ENCODE measurements around the gene PREX1.
"Not testable (repeated sequence)": the region's sequence is repeated elsewhere in the genome, so short reads cannot be mapped to it uniquely, and the experiment has no call there.

Gene PREX1

GRCh38 chr20:48812600-48813445, 15.0 kb downstream of the PREX1 start:
- DNase-seq: no peak

GRCh38 chr20:48812114-48812513, 15.7 kb downstream of the PREX1 start:
- DNase-seq: not testable (repeated sequence)

- DNase-seq: no peak
Measured at GRCh38 chr20:48809673-48810072, 18.1 kb downstream of the PREX1 start.

- no peak for DNase-seq
Measured at GRCh38 chr20:48808382-48809034, 19.3 kb downstream of the PREX1 start.

- no peak for DNase-seq
Measured at GRCh38 chr20:48807586-48808381, 20.0 kb downstream of the PREX1 start.

GRCh38 chr20:48807051-48807450, 20.7 kb downstream of the PREX1 start:
- no peak for DNase-seq

GRCh38 chr20:48805716-48806115, 22.1 kb downstream of the PREX1 start:
- no peak for DNase-seq

GRCh38 chr20:48805286-48805685, 22.5 kb downstream of the PREX1 start:
- no peak for DNase-seq

GRCh38 chr20:48804300-48804980, 23.4 kb downstream of the PREX1 start:
- DNase-seq: no peak

- DNase-seq: no peak
Measured at GRCh38 chr20:48803176-48804053, 24.4 kb downstream of the PREX1 start.

- DNase-seq: no peak
Measured at GRCh38 chr20:48802647-48803046, 25.2 kb downstream of the PREX1 start.

- DNase-seq: no peak
Measured at GRCh38 chr20:48802216-48802615, 25.6 kb downstream of the PREX1 start.

GRCh38 chr20:48801197-48801596, 26.6 kb downstream of the PREX1 start:
- DNase-seq: no peak

- DNase-seq: no peak
Measured at GRCh38 chr20:48800177-48800576, 27.6 kb downstream of the PREX1 start.

- no peak for DNase-seq
Measured at GRCh38 chr20:48799328-48800105, 28.3 kb downstream of the PREX1 start.

GRCh38 chr20:48797850-48798747, 29.7 kb downstream of the PREX1 start:
- DNase-seq: no peak

GRCh38 chr20:48797275-48797825, 30.4 kb downstream of the PREX1 start:
- DNase-seq: no peak

- DNase-seq: no peak
Measured at GRCh38 chr20:48795732-48796131, 32.1 kb downstream of the PREX1 start.

GRCh38 chr20:48794816-48795457, 32.9 kb downstream of the PREX1 start:
- DNase-seq: no peak

Measured in fibroblast of skin of abdomen (primary cell).